Right renal pelvis (tissue), 4 donors: Measurements from ENCODE around the gene DDX42. TPM values are rescaled to one million over a fixed set of nuclear protein-coding genes. Genes with fewer than 3 reads are reported as not detected.
"Not testable (repeated sequence)": the region's sequence is repeated elsewhere in the genome, so short reads cannot be mapped to it uniquely, and the experiment has no call there.

Source experiments
- DNase-seq, 4 donors: peaks; one replicate each; pipeline ENCODE4 v3.0.0-alpha.2; 2013; ENCODE audit warnings: low read depth in 4 of 4, low spot score in 3 of 4, missing footprints in 1 of 4
- polyA plus RNA-seq, 4 donors: library from polyadenylated mRNA; unstranded; fragments of 120-200 nt; gene quantifications; one replicate each; pipeline ENCODE4 v1.2.1, GENCODE V29; 2013; ENCODE audit not compliant: insufficient read length in 4 of 4

Gene DDX42
- polyA plus RNA-seq, 4 donors = 141 to 199 (median 177) TPM

DNA sequence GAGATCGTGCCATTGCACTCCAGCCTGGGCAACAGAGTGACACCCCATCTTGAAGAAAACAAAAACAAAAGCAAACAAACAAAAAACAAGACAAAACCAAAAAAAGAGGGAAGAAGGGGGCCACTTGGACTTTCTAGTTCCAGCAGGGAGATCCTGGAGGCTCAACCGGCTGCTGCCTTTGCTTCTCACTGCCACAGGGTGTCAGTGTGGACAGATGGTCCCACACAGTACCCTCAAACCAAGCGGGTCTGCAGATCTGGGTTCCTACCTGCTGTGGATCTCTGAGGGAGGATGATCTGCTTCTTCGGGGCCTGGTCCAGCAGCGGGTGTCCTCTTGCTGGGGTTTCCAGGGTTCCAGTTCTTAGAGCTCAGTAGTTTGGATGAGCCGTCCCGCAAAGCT lies 92.7 kb downstream of the DDX42 start:
- DNase-seq = not testable (repeated sequence)

Other genes starting within 250 kb of the DDX42 start
- 100 to 1,000 TPM; 115 to 123 (median 120) TPM for gene DCAF7, start 223.7 kb upstream of the DDX42 start, polyA plus RNA-seq
- 10 to 100 TPM; 25.1 to 31.0 (median 29.6) TPM for gene TACO1, start 173.3 kb upstream of the DDX42 start, polyA plus RNA-seq
- gene MAP3K3, start 151.8 kb upstream of the DDX42 start, polyA plus RNA-seq = 10 to 100 TPM; 29.1 to 32.9 (median 29.7) TPM
- gene LIMD2, start 74.0 kb upstream of the DDX42 start, polyA plus RNA-seq = 10 to 100 TPM; 22.5 to 34.8 (median 25.4) TPM
- 10 to 100 TPM; 39.5 to 51.2 (median 41.8) TPM for gene STRADA, start 32.4 kb upstream of the DDX42 start, polyA plus RNA-seq
- 100 to 1,000 TPM; 104 to 120 (median 113) TPM for gene CCDC47, start 573 bp upstream of the DDX42 start, polyA plus RNA-seq
- gene PSMC5, start 53.3 kb downstream of the DDX42 start, polyA plus RNA-seq = 100 to 1,000 TPM; 179 to 189 (median 184) TPM
- gene FTSJ3, start 53.5 kb downstream of the DDX42 start, polyA plus RNA-seq = 10 to 100 TPM; 56.2 to 69.1 (median 60.3) TPM
- 10 to 100 TPM; 53.2 to 60.0 (median 56.6) TPM for gene SMARCD2, start 68.5 kb downstream of the DDX42 start, polyA plus RNA-seq
- 1 to 10 TPM in 1 of 4 donors, not detected in 3; 2.4 TPM for gene CSH2, start 99.5 kb downstream of the DDX42 start, polyA plus RNA-seq
- gene GH2, start 107.8 kb downstream of the DDX42 start, polyA plus RNA-seq = not detected
- 1 to 10 TPM in 2 of 4 donors, under 1 TPM in 1, not detected in 1; 0.98 to 5.2 (median 1.3) TPM for gene CSH1, start 122.4 kb downstream of the DDX42 start, polyA plus RNA-seq
- not detected for gene CSHL1, start 137.1 kb downstream of the DDX42 start, polyA plus RNA-seq
- not detected for gene GH1, start 144.7 kb downstream of the DDX42 start, polyA plus RNA-seq
- 1 to 10 TPM; 2.1 to 3.2 (median 2.3) TPM for gene CD79B, start 158.2 kb downstream of the DDX42 start, polyA plus RNA-seq
- 1 to 10 TPM in 2 of 4 donors, under 1 TPM in 2; 0.72 to 1.3 (median 1.0) TPM for gene SCN4A, start 198.7 kb downstream of the DDX42 start, polyA plus RNA-seq
- gene PRR29, start 224.2 kb downstream of the DDX42 start, polyA plus RNA-seq = 1 to 10 TPM; 3.4 to 4.0 (median 3.7) TPM
- gene ICAM2, start 246.5 kb downstream of the DDX42 start, polyA plus RNA-seq = 10 to 100 TPM; 28.7 to 32.6 (median 31.1) TPM